GM12892 (cell line): Measurements from ENCODE around the gene SRBD1.

Experiments
- POLR2A ChIP-seq: IDR thresholded peaks from 2 replicates; pipeline ENCODE4 v1.6.1; 2011; ENCODE audit warnings: low read depth, low read length, control low read depth
- POLR2AphosphoS5 ChIP-seq: IDR thresholded peaks from 2 replicates; pipeline ENCODE4 v1.6.1; 2011; ENCODE audit warnings: low read depth, low read length, control low read depth

GRCh38 chr2:45354776-45355175, 256.3 kb downstream of the SRBD1 start:
- TF ChIP-seq POLR2A: no peak
- no peak for TF ChIP-seq POLR2AphosphoS5
